AML-193 (cell line): ENCODE data around the gene MALRD1.
A peak's percentile ranks its signal among the peaks of the same experiment; 100 is the strongest.

ENCODE experiments used
- DNase-seq, 2 experiments: peaks; one replicate each; lab custom pipeline; 2025; lab: John Stamatoyannopoulos, UW

MALRD1 gene

GRCh38 chr10:19653931-19654330 lies 605.3 kb downstream of the MALRD1 start:
- no peak for DNase-seq

GRCh38 chr10:19654576-19654975 lies 606.0 kb downstream of the MALRD1 start:
- DNase-seq = no peak

GRCh38 chr10:19656420-19657042 lies 607.9 kb downstream of the MALRD1 start:
- DNase-seq = no peak

- no peak for DNase-seq
These were observed 609.5 kb downstream of the MALRD1 start for GRCh38 chr10:19658131-19658530.

GRCh38 chr10:19658622-19659233 lies 610.1 kb downstream of the MALRD1 start:
- DNase-seq = no peak

GRCh38 chr10:19659920-19660655 lies 611.5 kb downstream of the MALRD1 start:
- DNase-seq = no peak

GRCh38 chr10:19663344-19663743 lies 614.7 kb downstream of the MALRD1 start:
- DNase-seq = peak in 1 of 2 experiments; percentile 5

- DNase-seq = no peak
These were observed 619.5 kb downstream of the MALRD1 start for GRCh38 chr10:19668116-19668515.

- DNase-seq = no peak
These were observed 627.5 kb downstream of the MALRD1 start for GRCh38 chr10:19676063-19676462.

- DNase-seq = no peak
These were observed 634.8 kb downstream of the MALRD1 start for GRCh38 chr10:19683356-19683755.

GRCh38 chr10:19683960-19684359 lies 635.4 kb downstream of the MALRD1 start:
- DNase-seq = no peak

- no peak for DNase-seq
These were observed 639.7 kb downstream of the MALRD1 start for GRCh38 chr10:19688344-19688743.

GRCh38 chr10:19689231-19689630 lies 640.6 kb downstream of the MALRD1 start:
- DNase-seq = no peak

- no peak for DNase-seq
These were observed 650.7 kb downstream of the MALRD1 start for GRCh38 chr10:19699299-19699698.

- no peak for DNase-seq
These were observed 652.9 kb downstream of the MALRD1 start for GRCh38 chr10:19701427-19702052.

GRCh38 chr10:19702215-19702614 lies 653.6 kb downstream of the MALRD1 start:
- no peak for DNase-seq

- no peak for DNase-seq
These were observed 655.9 kb downstream of the MALRD1 start for GRCh38 chr10:19704544-19704943.

GRCh38 chr10:19705250-19705649 lies 656.6 kb downstream of the MALRD1 start:
- DNase-seq = no peak

GRCh38 chr10:19706904-19707303 lies 658.3 kb downstream of the MALRD1 start:
- DNase-seq = no peak

- no peak for DNase-seq
These were observed 658.8 kb downstream of the MALRD1 start for GRCh38 chr10:19707376-19707775.

- no peak for DNase-seq
These were observed 659.4 kb downstream of the MALRD1 start for GRCh38 chr10:19708031-19708430.

GRCh38 chr10:19710600-19710999 lies 662.0 kb downstream of the MALRD1 start:
- DNase-seq = no peak

- no peak for DNase-seq
These were observed 664.6 kb downstream of the MALRD1 start for GRCh38 chr10:19713159-19713558.
